Activated naive CD8-positive, alpha-beta T cell treated with anti-CD3 and anti-CD28 coated beads, Interleukin-2, amount 10 ng/mL, durations not matched to agents 7 days and 5 days (primary cell): ENCODE results near the gene VWA5B2. TPM values are rescaled to one million over a fixed set of nuclear protein-coding genes. Genes with fewer than 3 reads are reported as not detected.

Experiments used
- ATAC-seq: fragments of 150-1000 bp; cut with Tn5 transposase; one replicate; pipeline ENCODE4 v1.10.0; 2021; ENCODE audit warnings: low read depth, moderate library complexity
- POLR2A ChIA-PET: fragments of 350-600 bp; sonication (Branson Sonifier 250); formaldehyde crosslinking; loops from one replicate; lab custom pipeline; 2021; ENCODE audit warnings: antibody characterized with exemption; lab: Charles Lee
- DNase-seq: peaks from one replicate; pipeline ENCODE4 v3.0.0; 2021
- H3K27ac Mint-ChIP-seq: one replicate; pipeline ENCODE4 v1.8.0; 2022; ENCODE audit warnings: mild to moderate bottlenecking, mixed read lengths
- H3K27me3 Mint-ChIP-seq: one replicate; pipeline ENCODE4 v1.8.0; 2022; ENCODE audit warnings: mild to moderate bottlenecking, moderate library complexity, mixed read lengths
- H3K36me3 Mint-ChIP-seq: one replicate; pipeline ENCODE4 v1.8.0; 2021; ENCODE audit warnings: mild to moderate bottlenecking, mixed read lengths
- H3K4me1 Mint-ChIP-seq: one replicate; pipeline ENCODE4 v1.8.0; 2021; ENCODE audit warnings: mixed read lengths
- H3K4me3 Mint-ChIP-seq: one replicate; pipeline ENCODE4 v1.8.0; 2022; ENCODE audit warnings: mild to moderate bottlenecking, moderate library complexity, mixed read lengths
- H3K9me3 Mint-ChIP-seq: one replicate; pipeline ENCODE4 v1.8.0; 2021; ENCODE audit warnings: mixed read lengths
- total RNA-seq, 2 experiments: library from RNA; stranded (reverse); gene quantifications; one replicate each; pipeline ENCODE4 v1.2.3, GENCODE V29; 2021

Gene VWA5B2
- total RNA-seq, 2 experiments from 2014 or later: 0.25 TPM; not detected in 1

GRCh38 chr3:184196536-184196935 lies 32.8 kb upstream of the VWA5B2 start:
- no peak for DNase-seq
- ATAC-seq: no peak
- POLR2A ChIA-PET: interaction anchor here (1.3 kb wide), 1 partner anchor 9 kb away, joined by 3 read pairs; no protein-coding TSS in a partner anchor
- no peak overlapping the region for H3K4me3 Mint-ChIP-seq
- H3K4me1 Mint-ChIP-seq: no peaks in the 10 kb centered on the region
- peaks cover 9% of the 10 kb centered on the region for H3K36me3 Mint-ChIP-seq
- H3K9me3 Mint-ChIP-seq: no peaks in the 10 kb centered on the region
- no peak overlapping the region for H3K27ac Mint-ChIP-seq
- no peaks in the 10 kb centered on the region for H3K27me3 Mint-ChIP-seq

- no peak overlapping the region for H3K27ac Mint-ChIP-seq
- DNase-seq (no peak), ATAC-seq (no peak)
- POLR2A ChIA-PET: interaction anchor here (0.7 kb wide), 2 partner anchors 57 to 64 kb away, joined by 3 to 4 read pairs; partner anchors contain the start of gene EIF2B5
- H3K4me3 Mint-ChIP-seq: no peak overlapping the region
- H3K27me3 Mint-ChIP-seq: no peaks in the 10 kb centered on the region
- H3K36me3 Mint-ChIP-seq: peaks cover 1% of the 10 kb centered on the region
- H3K4me1 Mint-ChIP-seq: no peaks in the 10 kb centered on the region
- H3K9me3 Mint-ChIP-seq: no peaks in the 10 kb centered on the region
These were observed 30.9 kb upstream of the VWA5B2 start for GRCh38 chr3:184198509-184198908.

DNA sequence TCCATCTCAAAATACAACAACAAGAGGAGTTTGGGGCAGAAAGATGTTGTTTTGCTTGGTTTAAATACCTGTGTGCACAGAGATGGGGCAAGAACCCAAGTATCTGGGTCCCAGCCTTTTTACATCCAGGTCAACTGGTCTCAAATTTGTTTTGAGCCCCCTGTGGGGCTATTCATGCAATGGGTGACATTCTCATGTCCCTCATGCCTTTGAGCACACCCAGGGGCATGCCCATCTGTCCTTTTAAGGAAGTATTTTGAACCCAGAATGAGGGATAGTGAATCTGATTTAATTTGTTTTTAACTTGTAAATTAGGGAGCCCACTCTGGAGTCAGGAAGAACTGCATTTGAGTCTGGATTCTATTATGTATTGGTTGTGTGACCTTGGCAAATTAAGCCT lies 28.6 kb upstream of the VWA5B2 start:
- DNase-seq (no peak), ATAC-seq (no peak)
- Mint-ChIP-seq H3K36me3 (peaks cover 1% of the 10 kb centered on the region), H3K4me1 (no peaks in the 10 kb centered on the region), H3K27ac (no peak overlapping the region), H3K9me3 (no peaks in the 10 kb centered on the region), H3K4me3 (no peak overlapping the region), H3K27me3 (peaks cover 4% of the 10 kb centered on the region)
- POLR2A ChIA-PET: no interaction called here

DNA sequence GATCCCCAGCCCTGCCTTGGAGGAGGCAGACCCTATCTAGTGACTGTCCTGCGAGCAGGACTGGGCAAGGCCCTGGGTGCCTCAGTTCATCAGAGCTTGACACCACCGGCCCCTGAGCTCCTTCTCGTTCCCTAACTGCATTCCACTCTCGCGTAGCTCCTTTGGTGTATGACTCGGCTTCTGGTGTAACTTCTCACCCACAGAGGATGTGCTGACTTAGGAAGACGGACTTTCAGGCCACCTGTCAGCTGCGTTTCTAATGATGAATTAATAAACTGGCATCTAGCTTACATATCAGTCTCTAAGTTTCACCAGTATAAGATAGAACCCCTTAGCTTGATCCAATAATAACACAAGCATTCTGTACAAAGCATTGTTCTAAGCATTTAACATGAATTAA lies 25.9 kb upstream of the VWA5B2 start:
- H3K9me3 Mint-ChIP-seq: no peaks in the 10 kb centered on the region
- no peaks in the 10 kb centered on the region for H3K4me1 Mint-ChIP-seq
- H3K27ac Mint-ChIP-seq: no peak overlapping the region
- ATAC-seq: no peak
- no peak for DNase-seq
- H3K36me3 Mint-ChIP-seq: no peaks in the 10 kb centered on the region
- POLR2A ChIA-PET: interaction anchor here (0.9 kb wide), 1 partner anchor 68 kb away, joined by 3 read pairs; the partner anchor contains the start of gene EIF2B5
- no peak overlapping the region for H3K4me3 Mint-ChIP-seq
- peaks cover 13% of the 10 kb centered on the region for H3K27me3 Mint-ChIP-seq

DNA sequence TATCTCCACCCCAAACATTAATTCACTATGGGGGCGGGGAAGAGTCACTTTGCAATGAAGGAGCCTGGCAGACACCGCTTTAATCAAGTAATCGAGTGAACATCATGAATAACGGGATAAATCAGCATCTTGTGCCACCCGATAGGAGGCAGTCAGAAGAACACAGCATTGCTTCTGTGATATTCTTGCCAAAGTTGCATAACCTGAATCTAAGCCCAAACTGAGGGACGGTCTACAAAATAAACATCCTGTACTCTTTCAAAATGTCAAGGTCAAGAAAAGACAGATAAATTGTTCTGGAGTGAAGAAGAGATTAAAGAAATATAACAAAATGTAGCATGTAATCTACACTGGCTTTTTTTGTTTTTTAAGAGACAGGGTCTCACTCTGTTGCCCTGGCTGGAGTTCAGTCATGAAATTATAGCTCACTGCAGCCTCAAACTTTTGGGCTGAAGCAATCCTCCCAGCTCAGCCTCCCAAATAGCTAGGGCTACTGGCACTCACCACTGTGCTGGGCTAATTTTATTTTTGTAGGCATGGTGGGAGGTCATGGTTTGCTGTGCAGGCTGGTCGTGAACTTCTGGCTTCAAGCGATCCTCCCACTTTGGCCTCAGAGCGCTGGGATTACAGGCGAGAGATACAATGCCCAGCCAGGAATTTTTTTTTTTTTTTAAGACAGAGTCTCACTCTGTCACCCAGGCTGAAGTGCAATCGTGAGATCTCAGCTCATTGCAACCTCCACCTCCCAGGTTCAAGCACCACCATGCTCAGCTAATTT lies 20.1 kb upstream of the VWA5B2 start:
- POLR2A ChIA-PET: no interaction called here
- Mint-ChIP-seq H3K36me3 (no peaks in the 10 kb centered on the region), H3K27ac (no peak overlapping the region), H3K27me3 (peaks cover 20% of the 10 kb centered on the region), H3K4me3 (no peak overlapping the region), H3K4me1 (no peaks in the 10 kb centered on the region), H3K9me3 (no peaks in the 10 kb centered on the region)
- DNase-seq: no peak
- no peak for ATAC-seq

DNA sequence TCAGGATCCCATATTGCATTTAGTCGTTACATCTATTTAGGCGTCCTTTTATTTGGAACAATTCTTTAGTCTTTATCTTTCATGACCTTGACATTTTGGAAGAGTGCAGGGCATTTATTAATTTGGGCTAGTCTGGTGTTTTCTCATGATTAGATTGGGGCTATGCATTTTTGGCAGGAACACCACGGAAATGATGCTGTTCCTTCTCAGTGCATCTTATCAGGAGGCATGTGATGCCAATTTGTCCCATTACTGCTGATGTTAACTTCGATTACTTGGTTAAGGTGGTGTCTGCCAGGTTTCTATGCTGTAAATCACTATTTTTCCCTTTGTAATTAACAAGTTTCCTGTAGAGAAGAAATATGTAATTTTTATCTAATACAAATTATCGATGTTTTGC lies 18.1 kb upstream of the VWA5B2 start:
- Mint-ChIP-seq H3K9me3 (no peaks in the 10 kb centered on the region), H3K4me3 (no peak overlapping the region), H3K4me1 (no peaks in the 10 kb centered on the region), H3K27ac (no peak overlapping the region), H3K27me3 (peaks cover 19% of the 10 kb centered on the region), H3K36me3 (no peaks in the 10 kb centered on the region)
- no peak for ATAC-seq
- POLR2A ChIA-PET: no interaction called here
- no peak for DNase-seq

DNA sequence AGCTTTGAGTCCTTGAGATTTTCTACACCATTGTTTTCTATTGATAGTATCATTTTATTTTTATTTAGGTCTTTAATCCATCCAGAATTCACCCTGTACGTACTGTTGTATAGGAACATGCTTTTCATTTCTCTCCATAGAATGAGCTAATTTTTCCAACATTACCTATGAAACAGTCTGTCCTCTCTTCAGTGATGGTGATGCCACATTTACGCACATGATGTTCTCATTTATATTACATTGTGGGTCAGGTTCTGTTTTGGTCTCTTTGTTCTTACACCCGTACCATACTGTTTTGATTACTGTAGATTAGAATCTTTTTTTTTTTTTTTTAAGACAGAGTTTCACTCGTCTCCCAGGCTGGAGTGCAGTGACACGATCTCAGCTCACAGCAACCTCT lies 17.7 kb upstream of the VWA5B2 start:
- POLR2A ChIA-PET: no interaction called here
- H3K4me1 Mint-ChIP-seq: no peaks in the 10 kb centered on the region

DNA sequence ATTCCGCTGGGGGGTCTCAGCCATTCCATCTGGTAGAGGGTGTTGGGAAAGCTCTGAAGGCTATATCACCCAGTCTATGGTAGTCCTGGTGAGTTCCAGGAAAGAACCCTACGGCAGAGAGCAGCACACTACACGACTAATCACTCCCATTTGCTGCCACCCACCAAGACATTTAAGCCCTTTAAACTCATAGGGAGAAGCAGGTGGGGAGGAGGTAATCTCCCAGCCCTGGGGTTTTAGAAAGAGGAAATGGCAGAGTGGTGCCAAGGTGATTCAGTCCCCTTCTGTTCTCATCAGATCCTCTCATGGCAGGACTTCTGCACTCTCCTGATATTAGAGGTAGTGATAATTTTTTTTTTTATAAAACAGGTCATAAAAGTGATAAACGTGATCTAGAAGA lies 10.6 kb upstream of the VWA5B2 start:
- Mint-ChIP-seq H3K27me3 (peaks cover 7% of the 10 kb centered on the region), H3K9me3 (no peaks in the 10 kb centered on the region), H3K4me1 (no peaks in the 10 kb centered on the region), H3K27ac (no peak overlapping the region), H3K4me3 (no peak overlapping the region), H3K36me3 (no peaks in the 10 kb centered on the region)
- POLR2A ChIA-PET: no interaction called here
- no peak for DNase-seq
- ATAC-seq: no peak

More for the DNA sequence above, 17.7 kb upstream of the VWA5B2 start:
- H3K27ac Mint-ChIP-seq: no peak overlapping the region
- DNase-seq: no peak
- no peak overlapping the region for H3K4me3 Mint-ChIP-seq
- H3K9me3 Mint-ChIP-seq: no peaks in the 10 kb centered on the region
- ATAC-seq: no peak
- peaks cover 15% of the 10 kb centered on the region for H3K27me3 Mint-ChIP-seq
- no peaks in the 10 kb centered on the region for H3K36me3 Mint-ChIP-seq

DNA sequence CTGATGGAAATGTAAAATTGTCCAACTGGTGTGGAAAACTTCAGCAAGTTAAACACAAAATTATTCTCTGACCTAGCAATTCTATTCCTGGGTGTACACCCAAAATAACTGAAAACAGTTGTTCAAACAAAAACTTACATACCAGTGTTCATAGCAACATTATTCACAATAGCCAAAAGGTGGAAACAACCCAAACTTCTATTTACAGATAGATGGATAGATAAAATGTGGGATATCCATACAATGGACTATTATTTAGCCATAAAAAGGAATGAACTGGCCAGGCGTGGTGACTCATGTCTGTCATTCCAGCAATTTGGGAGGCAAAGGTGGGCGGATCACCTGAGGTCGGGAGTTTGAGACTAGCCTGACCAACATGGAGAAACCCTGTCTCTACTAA lies 6.9 kb upstream of the VWA5B2 start:
- Mint-ChIP-seq H3K4me3 (no peak overlapping the region), H3K9me3 (no peaks in the 10 kb centered on the region), H3K36me3 (no peaks in the 10 kb centered on the region), H3K27ac (no peak overlapping the region), H3K4me1 (no peaks in the 10 kb centered on the region), H3K27me3 (peaks cover 21% of the 10 kb centered on the region)
- POLR2A ChIA-PET: no interaction called here
- DNase-seq (no peak), ATAC-seq (no peak)

DNA sequence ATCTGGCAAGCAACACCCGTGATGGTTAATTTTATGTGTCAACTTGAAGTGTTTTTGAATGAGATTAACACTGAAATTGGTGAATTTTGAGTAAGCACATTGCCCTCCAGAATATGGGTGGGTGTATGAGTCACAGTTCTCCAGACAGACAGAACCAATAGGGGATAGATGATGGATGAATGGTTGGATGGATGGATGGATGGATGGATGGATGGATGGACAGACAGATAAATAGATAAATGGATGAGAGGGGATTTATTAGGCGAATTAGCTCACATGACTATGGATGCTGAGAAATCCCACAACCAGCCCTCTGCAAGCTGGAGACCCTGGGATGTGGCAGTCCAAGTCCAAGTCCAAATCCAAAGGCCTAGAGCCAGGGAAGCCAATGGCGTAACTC lies 5.4 kb upstream of the VWA5B2 start:
- POLR2A ChIA-PET: no interaction called here
- Mint-ChIP-seq H3K4me3 (no peak overlapping the region), H3K4me1 (peaks cover 2% of the 10 kb centered on the region), H3K27me3 (peaks cover 32% of the 10 kb centered on the region), H3K9me3 (no peaks in the 10 kb centered on the region), H3K36me3 (no peaks in the 10 kb centered on the region), H3K27ac (no peak overlapping the region)
- DNase-seq (no peak), ATAC-seq (no peak)

GRCh38 chr3:184227481-184227935 lies 1.9 kb upstream of the VWA5B2 start:
- POLR2A ChIA-PET: interaction anchor here (1.2 kb wide), 1 partner anchor 22 kb away, joined by 3 read pairs; the partner anchor contains the start of gene EEF1AKMT4
- H3K27ac Mint-ChIP-seq: no peak overlapping the region

GRCh38 chr3:184228376-184229137 lies 828 bp upstream of the VWA5B2 start:
- POLR2A ChIA-PET: interaction anchor here (1.2 kb wide), 1 partner anchor 21 kb away, joined by 3 read pairs; the partner anchor contains the start of gene EEF1AKMT4

More at GRCh38 chr3:184227481-184227935, 1.9 kb upstream of the VWA5B2 start:
- Mint-ChIP-seq H3K27me3 (peaks cover 53% of the 10 kb centered on the region), H3K36me3 (no peaks in the 10 kb centered on the region), H3K9me3 (no peaks in the 10 kb centered on the region), H3K4me1 (peaks cover 2% of the 10 kb centered on the region), H3K4me3 (no peak overlapping the region)
- ATAC-seq: no peak
- DNase-seq: peak; percentile 62

DNA sequence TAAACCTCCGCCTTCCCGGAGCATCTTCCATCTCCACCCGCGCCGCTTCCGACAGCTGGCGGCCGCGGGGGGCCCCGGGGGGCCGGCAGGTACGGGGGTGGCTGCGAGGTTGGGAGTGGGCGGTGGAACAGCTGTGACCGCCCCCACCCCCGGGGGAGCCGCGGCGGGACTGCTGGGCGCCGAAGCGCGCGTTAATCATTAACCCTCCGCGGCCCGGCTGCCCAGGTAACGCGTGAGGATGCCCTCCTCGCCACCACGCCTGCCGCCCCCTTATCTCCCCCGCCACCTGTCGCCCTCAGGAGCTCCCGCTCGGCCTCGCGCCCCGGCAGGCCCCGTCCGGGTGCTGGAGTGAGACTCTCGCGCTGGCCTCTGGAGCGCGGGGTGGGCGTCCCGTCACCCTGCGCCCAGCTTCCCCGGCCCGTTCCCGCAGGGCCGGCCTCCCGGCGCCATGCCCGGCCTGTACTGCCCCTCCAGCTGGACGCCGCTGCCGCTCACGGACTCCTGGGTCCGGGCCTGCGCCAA lies 757 bp downstream of the VWA5B2 start:
- ATAC-seq (no peak), DNase-seq (no peak)
- Mint-ChIP-seq H3K36me3 (no peaks in the 10 kb centered on the region), H3K9me3 (no peaks in the 10 kb centered on the region), H3K27ac (no peak overlapping the region), H3K4me3 (no peak overlapping the region), H3K27me3 (peaks cover 53% of the 10 kb centered on the region), H3K4me1 (peaks cover 2% of the 10 kb centered on the region)
- POLR2A ChIA-PET: no interaction called here

More at GRCh38 chr3:184228376-184229137, 828 bp upstream of the VWA5B2 start:
- Mint-ChIP-seq H3K27me3 (peaks cover 56% of the 10 kb centered on the region), H3K36me3 (no peaks in the 10 kb centered on the region), H3K27ac (no peak overlapping the region), H3K4me1 (peaks cover 2% of the 10 kb centered on the region), H3K4me3 (peak overlapping the region; percentile 66), H3K9me3 (no peaks in the 10 kb centered on the region)
- ATAC-seq: no peak
- no peak for DNase-seq
